ENCODE results near the gene STPG4.

Gene STPG4

GRCh38 chr2:47078541-47079482 lies 76.3 kb downstream of the STPG4 start:
- DNase-seq (ENCODE audit: low read depth, low spot score) = no peak
- POLR2A ChIA-PET = interaction anchor here (1.4 kb wide), 1 partner anchor 16 kb away, joined by 3 read pairs; no protein-coding TSS in a partner anchor
- no peak overlapping the region for H3K4me3 ChIP-seq (ENCODE audit: low read depth, low read length)
- CTCF ChIA-PET = interaction anchor here (0.6 to 4.1 kb wide), 2 partner anchors 10 to 70 kb away, joined by 3 to 19 read pairs; no protein-coding TSS in a partner anchor
- TF ChIP-seq CTCF (IDR thresholded peaks at IDR 0.05; ENCODE audit: insufficient read depth, low read length, missing control alignments) = no peak

GRCh38 chr2:47077442-47078117 lies 77.5 kb downstream of the STPG4 start:
- no peak for DNase-seq (ENCODE audit: low read depth, low spot score)
- POLR2A ChIA-PET = interaction anchor here (0.6 to 2.7 kb wide), 4 partner anchors 12 to 385 kb away, joined by 3 to 20 read pairs (median 4); no protein-coding TSS in a partner anchor
- TF ChIP-seq CTCF (IDR thresholded peaks at IDR 0.05; ENCODE audit: insufficient read depth, low read length, missing control alignments) = no peak
- no peak overlapping the region for H3K4me3 ChIP-seq (ENCODE audit: low read depth, low read length)
- CTCF ChIA-PET = interaction anchor here (1.7 to 4.1 kb wide), 3 partner anchors 9 to 246 kb away, joined by 8 to 19 read pairs (median 11); no protein-coding TSS in a partner anchor

GRCh38 chr2:47076586-47077441 lies 78.3 kb downstream of the STPG4 start:
- peak; percentile 92 for DNase-seq (ENCODE audit: low read depth, low spot score)
- no peak overlapping the region for H3K4me3 ChIP-seq (ENCODE audit: low read depth, low read length)
- ChIA-PET CTCF (interaction anchor here (0.7 to 4.1 kb wide), 8 partner anchors 9 to 246 kb away, joined by 3 to 19 read pairs (median 6); no protein-coding TSS in a partner anchor), POLR2A (interaction anchor here (0.6 to 2.7 kb wide), 5 partner anchors 11 to 73 kb away, joined by 3 to 20 read pairs (median 4); no protein-coding TSS in a partner anchor)
- TF ChIP-seq CTCF (IDR thresholded peaks at IDR 0.05; ENCODE audit: insufficient read depth, low read length, missing control alignments) = no peak

DNA sequence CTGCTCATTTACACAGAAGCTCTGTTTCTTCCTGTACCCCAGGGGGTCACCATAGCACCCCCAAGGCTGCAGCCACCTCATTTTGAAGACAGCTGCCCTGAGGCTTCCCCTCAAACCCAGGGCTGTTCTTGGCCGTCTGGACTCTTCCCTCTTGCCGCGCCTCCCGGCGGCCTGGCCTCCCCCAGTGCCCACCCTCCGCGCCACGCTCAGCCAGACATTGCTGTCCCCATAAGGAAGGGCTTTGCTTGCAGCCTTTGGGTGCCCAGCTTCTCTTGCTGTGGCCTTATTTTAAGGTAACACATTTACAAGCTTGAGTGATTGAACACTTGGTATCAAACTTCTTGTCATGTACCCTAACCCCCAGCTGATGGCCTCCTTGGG lies 79.0 kb downstream of the STPG4 start:
- H3K4me3 ChIP-seq (ENCODE audit: low read depth, low read length) = no peak overlapping the region
- POLR2A ChIA-PET = interaction anchor here (0.6 to 2.7 kb wide), 4 partner anchors 10 to 72 kb away, joined by 3 to 20 read pairs (median 4); no protein-coding TSS in a partner anchor
- TF ChIP-seq CTCF (IDR thresholded peaks at IDR 0.05; ENCODE audit: insufficient read depth, low read length, missing control alignments) = no peak
- no peak for DNase-seq (ENCODE audit: low read depth, low spot score)
- CTCF ChIA-PET = interaction anchor here (0.7 to 4.1 kb wide), 8 partner anchors 10 to 247 kb away, joined by 3 to 19 read pairs (median 6); no protein-coding TSS in a partner anchor

DNA sequence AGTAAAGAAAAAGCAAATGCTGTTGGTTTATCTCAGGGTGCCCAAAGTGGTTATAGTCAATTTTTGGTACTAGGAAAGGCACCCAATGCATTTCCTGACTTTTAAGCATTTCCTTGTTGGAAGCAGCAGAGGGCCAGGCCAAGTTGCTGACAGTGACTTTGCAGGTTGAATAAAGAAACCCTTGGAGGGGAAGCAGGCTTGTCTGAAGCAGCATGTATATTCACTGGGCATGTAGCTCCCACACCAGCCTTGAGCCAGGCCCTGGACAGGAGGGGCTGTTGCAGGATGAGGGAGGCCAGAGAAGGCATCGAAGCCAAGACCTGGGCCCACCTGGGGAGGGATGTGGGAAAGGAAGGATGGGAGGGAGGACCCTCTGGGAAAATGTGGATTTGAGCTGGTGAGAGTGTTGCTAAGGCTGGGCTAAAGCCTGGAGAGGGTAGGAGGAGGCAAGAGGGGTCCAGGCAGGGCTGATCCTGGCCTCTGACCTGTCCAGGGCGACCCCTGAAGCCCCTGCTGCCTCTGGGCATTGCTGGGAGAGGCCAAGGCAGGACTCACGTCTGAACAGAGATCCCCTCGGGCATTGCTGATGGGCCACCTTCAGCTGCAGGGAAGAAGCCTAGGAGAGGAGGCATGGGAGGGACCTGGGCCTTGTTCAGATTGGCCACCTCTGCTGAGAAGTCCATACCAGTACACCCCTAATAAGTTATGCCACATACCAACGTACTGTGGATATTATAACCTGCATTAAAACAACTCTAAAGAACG lies 79.6 kb downstream of the STPG4 start:
- no peak for DNase-seq (ENCODE audit: low read depth, low spot score)
- POLR2A ChIA-PET = interaction anchor here (0.6 to 2.7 kb wide), 2 partner anchors 10 to 444 kb away, joined by 3 to 20 read pairs; no protein-coding TSS in a partner anchor
- no peak for TF ChIP-seq CTCF (IDR thresholded peaks at IDR 0.05; ENCODE audit: insufficient read depth, low read length, missing control alignments)
- CTCF ChIA-PET = interaction anchor here (0.7 to 2.9 kb wide), 8 partner anchors 10 to 248 kb away, joined by 3 to 11 read pairs (median 4); no protein-coding TSS in a partner anchor
- H3K4me3 ChIP-seq (ENCODE audit: low read depth, low read length) = no peak overlapping the region

Measured in AG04449 (cell line).